GM10248 (cell line): ENCODE results near the gene MMP15.

ENCODE experiments used
- CTCF ChIA-PET: fragments of 300-600 bp; sonication (Branson Sonifier 250); formaldehyde crosslinking; extraction: SDS; loops from one replicate; lab custom pipeline; 2021; ENCODE audit warnings: antibody characterized with exemption; lab: Yijun Ruan, JAX
- POLR2A ChIA-PET: fragments of 350-650 bp; sonication (Branson Sonifier 250); formaldehyde crosslinking; extraction: SDS; loops from one replicate; lab custom pipeline; 2020; ENCODE audit warnings: antibody characterized with exemption; lab: Yijun Ruan, JAX
- DNase-seq: peaks from one replicate; pipeline ENCODE4 v3.0.0; 2012; ENCODE audit errors: extremely low spot score
- CTCF ChIP-seq: IDR thresholded peaks from 2 replicates; pipeline ENCODE4 v1.5.1; 2012; ENCODE audit warnings: mild to moderate bottlenecking, low read depth; ENCODE audit errors: extremely low read depth, missing control alignments, control extremely low read depth

MMP15 gene

GRCh38 chr16:57982385-57982784 is 43.2 kb upstream of the MMP15 start:
- TF ChIP-seq CTCF, result no peak
- ChIA-PET CTCF (no interaction called here), POLR2A (no interaction called here)
- no peak for DNase-seq

- ChIA-PET POLR2A (no interaction called here), CTCF (no interaction called here)
- no peak for TF ChIP-seq CTCF
- peak; percentile 91 for DNase-seq
Measured at GRCh38 chr16:57984443-57985203, 40.9 kb upstream of the MMP15 start.

- DNase-seq, result no peak
- CTCF ChIA-PET, result interaction anchor here (1.3 kb wide), 1 partner anchor 13 kb away, joined by 3 read pairs; no protein-coding TSS in a partner anchor
- POLR2A ChIA-PET, result no interaction called here
- no peak for TF ChIP-seq CTCF
Measured at GRCh38 chr16:57985204-57986181, 40.1 kb upstream of the MMP15 start.

GRCh38 chr16:57986196-57986595 is 39.4 kb upstream of the MMP15 start:
- CTCF ChIA-PET, result interaction anchor here (1.3 kb wide), 1 partner anchor 14 kb away, joined by 3 read pairs; no protein-coding TSS in a partner anchor
- no peak for DNase-seq
- POLR2A ChIA-PET, result no interaction called here
- TF ChIP-seq CTCF, result no peak

GRCh38 chr16:57987441-57988177 is 37.9 kb upstream of the MMP15 start:
- ChIA-PET CTCF (interaction anchor here (1.3 to 4.0 kb wide), 3 partner anchors 12 to 339 kb away, joined by 3 to 16 read pairs (median 4); no protein-coding TSS in a partner anchor), POLR2A (no interaction called here)
- TF ChIP-seq CTCF, result no peak
- no peak for DNase-seq
